ENCODE data around the gene GMPPA.

GMPPA gene

GRCh38 chr2:219553463-219553963 lies 54.8 kb downstream of the GMPPA start:
- no peak for DNase-seq (ENCODE audit: low read depth in 2 of 3, low spot score in 2 of 3)

- no peak for DNase-seq (ENCODE audit: low read depth in 2 of 3, low spot score in 2 of 3)
These were observed 55.7 kb downstream of the GMPPA start for GRCh38 chr2:219554350-219554749.

- no peak for DNase-seq (ENCODE audit: low read depth in 2 of 3, low spot score in 2 of 3)
These were observed 57.3 kb downstream of the GMPPA start for GRCh38 chr2:219555956-219556355.

DNA sequence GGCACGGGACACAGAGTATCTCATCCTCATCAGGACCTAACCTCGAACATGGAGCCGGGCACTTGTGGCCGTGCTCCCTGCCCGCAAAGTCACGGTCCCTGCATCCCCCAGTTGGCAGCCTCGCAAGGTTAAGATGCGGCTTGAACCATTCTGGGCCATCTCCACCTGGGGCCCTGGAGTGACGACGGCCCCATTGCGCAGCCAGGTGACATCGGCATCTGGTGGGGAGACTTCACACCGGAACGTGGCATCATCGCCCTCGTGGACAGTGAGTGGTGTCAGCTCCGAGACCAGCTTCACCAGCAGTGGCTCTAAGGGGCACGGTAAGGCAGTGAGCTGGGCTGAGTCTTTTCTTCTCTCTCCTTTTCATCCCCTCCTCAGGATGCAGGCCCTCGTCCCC lies 57.7 kb downstream of the GMPPA start:
- DNase-seq (ENCODE audit: low read depth in 2 of 3, low spot score in 2 of 3), result no peak

Measured in activated CD8-positive, alpha-beta memory T cell treated with anti-CD3 and anti-CD28 coated beads for 48 hours (primary cell).